ENCODE data around the gene REV1.
"Not testable (repeated sequence)": the region's sequence is repeated elsewhere in the genome, so short reads cannot be mapped to it uniquely, and the experiment has no call there.

The REV1 gene

DNA sequence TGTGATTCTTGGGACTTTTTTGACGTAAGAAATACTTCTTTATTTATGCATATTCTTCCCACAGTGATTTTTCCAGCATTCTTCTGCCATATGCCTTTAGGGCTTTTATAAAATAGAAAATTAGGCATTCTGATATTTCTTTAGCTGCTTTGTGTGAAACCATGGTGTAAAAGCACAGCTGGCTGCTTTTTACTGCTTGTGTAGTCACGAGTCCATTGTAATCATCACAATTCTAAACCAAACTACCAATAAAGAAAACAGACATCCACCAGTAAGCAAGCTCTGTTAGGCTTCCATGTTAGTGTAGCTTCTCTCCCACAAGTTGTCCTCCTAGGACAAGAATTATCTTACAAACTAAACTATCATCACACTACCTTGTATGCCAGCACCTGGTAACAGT is 90.0 kb downstream of the REV1 start:
- no peak for DNase-seq

- DNase-seq = no peak
These were observed 90.8 kb downstream of the REV1 start for GRCh38 chr2:99399063-99399462.

DNA sequence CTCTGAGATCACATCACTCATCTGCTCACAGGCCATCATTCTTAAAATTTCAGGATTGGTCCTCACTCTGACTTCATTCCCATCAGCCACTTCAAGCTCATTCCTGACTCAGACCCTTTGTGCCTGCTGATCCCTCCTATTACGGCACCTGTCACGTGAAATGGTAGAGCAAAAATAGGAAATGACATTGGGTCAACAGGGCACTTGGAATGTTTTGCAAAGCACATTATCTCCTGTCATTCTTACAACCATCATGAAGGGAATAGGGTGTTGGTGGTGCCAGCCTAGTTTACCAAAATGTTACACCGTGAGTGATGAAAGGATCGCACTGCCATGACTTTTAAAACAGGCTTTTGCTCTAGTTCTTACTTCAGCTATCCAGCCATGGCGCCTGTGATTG is 91.5 kb downstream of the REV1 start:
- DNase-seq = no peak

DNA sequence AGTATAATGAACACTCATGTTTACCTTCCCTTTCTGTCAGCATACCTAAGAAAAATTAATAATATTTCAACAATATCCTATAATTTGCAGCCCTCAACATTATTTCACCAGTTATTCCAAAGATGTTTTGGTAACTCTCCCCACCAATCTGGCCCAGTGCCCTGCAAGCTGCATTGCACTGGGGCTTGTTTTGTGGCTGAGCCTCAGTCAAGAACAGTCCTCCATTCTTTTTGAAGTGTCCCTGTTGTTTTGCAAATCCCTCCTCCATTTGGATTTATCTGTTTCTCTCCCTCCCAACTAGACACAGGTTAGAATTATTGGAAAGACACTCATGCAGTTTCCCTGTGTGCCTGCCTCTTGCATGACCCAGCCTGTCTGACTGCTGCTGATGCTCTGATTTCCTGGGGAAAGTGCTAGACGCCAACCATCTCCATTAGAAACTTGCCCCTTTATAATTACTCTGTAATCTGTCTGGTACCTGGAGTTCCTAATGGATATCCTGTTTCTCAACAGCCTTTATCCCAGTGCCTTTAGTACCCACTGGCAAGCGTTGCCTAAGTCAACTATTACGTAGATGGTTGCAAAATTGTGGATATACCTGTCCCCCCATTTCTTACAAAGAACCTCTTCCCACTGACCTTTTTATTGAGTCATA is 92.4 kb downstream of the REV1 start:
- DNase-seq = no peak

- no peak for DNase-seq
These were observed 94.2 kb downstream of the REV1 start for GRCh38 chr2:99395589-99396130.

- no peak for DNase-seq
These were observed 99.9 kb downstream of the REV1 start for GRCh38 chr2:99389946-99390345.

DNA sequence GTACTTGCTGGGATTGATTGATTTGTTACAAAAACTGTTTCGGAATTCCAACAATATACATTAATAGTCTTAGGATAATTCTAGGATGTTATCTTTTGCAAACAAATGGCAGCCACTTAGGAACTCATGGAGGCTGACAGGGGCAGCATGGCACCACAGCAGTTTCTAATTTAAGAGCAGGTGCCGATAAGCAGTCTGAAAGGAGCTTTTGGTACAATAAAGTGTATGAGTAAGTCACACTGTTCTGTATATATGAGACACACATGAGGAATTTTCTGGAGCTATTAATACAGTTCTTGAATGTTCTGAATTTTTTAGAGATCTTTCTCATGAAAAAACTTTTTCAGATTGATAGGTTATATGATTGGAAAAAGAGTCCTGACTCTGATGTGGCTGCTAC is 100.4 kb downstream of the REV1 start:
- DNase-seq = no peak

- DNase-seq = no peak
These were observed 100.9 kb downstream of the REV1 start for GRCh38 chr2:99388892-99389291.

DNA sequence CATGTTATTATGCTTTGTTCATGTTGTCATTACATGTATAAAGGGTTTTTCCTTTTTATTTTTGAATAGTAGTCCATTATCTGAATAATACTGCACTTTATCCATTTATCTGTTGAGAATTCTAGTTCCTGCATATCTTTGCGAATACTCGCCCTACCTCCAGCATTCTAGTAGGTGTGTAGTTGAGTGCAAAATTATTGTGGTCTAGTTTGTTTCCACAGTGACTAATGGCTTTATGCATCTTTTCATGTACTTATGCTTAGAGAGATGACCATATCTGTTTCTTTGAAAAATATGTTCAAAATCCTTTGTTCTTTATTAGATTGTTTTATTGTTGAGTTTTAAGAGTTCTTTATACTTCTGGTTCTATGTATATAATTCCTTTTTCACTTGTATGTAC is 103.8 kb downstream of the REV1 start:
- no peak for DNase-seq

- no peak for DNase-seq
These were observed 107.7 kb downstream of the REV1 start for GRCh38 chr2:99382143-99382542.

- DNase-seq = no peak
These were observed 109.3 kb downstream of the REV1 start for GRCh38 chr2:99380376-99381010.

- no peak for DNase-seq
These were observed 111.9 kb downstream of the REV1 start for GRCh38 chr2:99377879-99378278.

DNA sequence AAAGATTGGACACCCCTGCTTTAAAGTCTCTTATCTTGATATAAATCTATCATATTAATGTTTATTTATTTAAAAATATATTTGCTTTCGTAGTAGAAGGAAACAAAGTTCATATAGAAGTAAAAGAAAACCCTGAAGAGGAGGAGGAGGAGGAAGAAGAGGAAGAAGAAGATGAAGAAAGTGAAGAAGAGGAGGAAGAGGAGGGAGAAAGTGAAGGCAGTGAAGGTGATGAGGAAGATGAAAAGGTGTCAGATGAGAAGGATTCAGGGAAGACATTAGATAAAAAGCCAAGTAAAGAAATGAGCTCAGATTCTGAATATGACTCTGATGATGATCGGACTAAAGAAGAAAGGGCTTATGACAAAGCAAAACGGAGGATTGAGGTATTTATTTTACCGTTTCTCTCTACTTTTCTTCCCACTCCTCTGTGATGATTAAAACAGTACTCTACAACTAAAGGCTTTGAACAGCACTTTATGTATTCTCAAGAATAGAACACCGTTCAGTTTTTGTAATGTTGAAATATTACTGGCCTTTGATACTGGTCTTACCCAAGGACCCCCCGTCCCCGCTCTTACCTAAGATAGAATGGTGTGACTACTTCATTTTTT is 113.5 kb downstream of the REV1 start:
- no peak for DNase-seq

- DNase-seq = no peak
These were observed 115.1 kb downstream of the REV1 start for GRCh38 chr2:99374747-99375146.

- DNase-seq = no peak
These were observed 116.7 kb downstream of the REV1 start for GRCh38 chr2:99373144-99373543.

DNA sequence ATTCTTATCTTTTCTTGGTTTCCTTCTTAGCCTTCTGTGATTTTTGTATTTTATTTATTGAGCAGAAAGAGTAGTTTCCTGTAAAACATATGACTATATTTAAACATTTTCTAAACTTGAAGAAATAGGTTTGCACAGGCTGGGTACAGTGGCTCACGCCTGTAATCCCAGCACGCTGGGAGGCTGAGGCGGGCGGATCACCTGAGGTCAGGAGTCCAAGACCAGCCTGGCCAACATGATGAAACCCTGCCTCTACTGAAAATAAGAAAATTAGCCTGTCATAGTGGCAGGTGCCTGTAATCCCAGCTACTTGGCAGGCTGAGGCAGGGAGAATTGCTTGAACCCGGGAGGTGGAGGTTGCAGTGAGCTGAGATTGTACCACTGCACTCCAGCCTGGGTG is 121.0 kb downstream of the REV1 start:
- not testable (repeated sequence) for DNase-seq

DNA sequence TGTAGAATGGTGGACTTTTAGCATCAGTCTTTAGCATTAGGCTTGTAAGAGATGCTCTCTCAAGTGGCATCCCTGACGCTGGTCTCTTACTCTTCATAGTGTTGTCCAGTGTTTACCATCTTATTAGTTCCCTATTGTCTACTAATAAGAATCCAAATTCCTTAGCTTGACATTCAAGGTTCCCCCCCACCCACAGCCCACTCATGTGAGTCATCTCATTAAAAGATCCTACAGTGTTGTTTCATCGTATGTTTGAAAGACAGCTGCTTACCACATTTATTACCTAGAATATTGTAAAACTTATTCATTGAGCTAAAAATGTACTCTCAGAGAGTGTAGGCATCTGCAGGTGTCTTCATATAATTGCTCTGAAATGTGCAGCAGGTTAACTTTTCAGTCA is 124.2 kb downstream of the REV1 start:
- DNase-seq = no peak

- DNase-seq = no peak
These were observed 133.0 kb downstream of the REV1 start for GRCh38 chr2:99356853-99357252.

- DNase-seq = not testable (repeated sequence)
These were observed 135.0 kb downstream of the REV1 start for GRCh38 chr2:99354825-99355224.

- no peak for DNase-seq
These were observed 135.7 kb downstream of the REV1 start for GRCh38 chr2:99354070-99354469.
